ENCODE results near the gene MREG.

The MREG gene

DNA sequence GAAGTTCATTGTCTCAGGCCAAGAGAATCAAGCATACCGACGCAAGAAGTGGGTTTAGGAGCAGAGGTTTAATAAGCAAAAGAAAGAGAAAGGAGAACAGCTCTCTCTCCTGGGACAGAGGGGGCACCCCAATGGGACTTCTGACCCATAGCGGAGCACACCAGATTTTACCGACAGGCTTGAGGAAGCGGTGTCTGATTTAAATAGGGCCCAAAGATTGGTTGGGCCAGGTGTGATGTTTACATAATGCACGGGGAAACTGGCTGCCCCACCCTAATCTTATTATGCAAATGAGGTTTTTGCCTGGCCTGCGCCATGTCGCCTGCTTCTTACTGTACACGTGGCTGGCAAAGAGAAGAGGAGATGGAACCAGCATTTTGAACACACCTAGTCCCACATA is 106.2 kb downstream of the MREG start:
- H3K4me1 ChIP-seq (ENCODE audit: insufficient read depth, low read length, severe bottlenecking) = no peaks in the 10 kb centered on the region
- no peaks in the 10 kb centered on the region for H3F3A ChIP-seq (ENCODE audit: insufficient read depth, low read length)
- H3K36me3 ChIP-seq (ENCODE audit: insufficient read depth, low read length) = no peaks in the 10 kb centered on the region
- H3K9ac ChIP-seq (ENCODE audit: low read length) = no peak overlapping the region
- H3K9me2 ChIP-seq (ENCODE audit: low read depth, low read length) = no peaks in the 10 kb centered on the region
- no peak overlapping the region for H3K27ac ChIP-seq (ENCODE audit: low read depth, low read length, poor library complexity, severe bottlenecking)
- H3K4me2 ChIP-seq (ENCODE audit: low read length) = no peak overlapping the region
- H3K9me3 ChIP-seq (ENCODE audit: low read length) = no peaks in the 10 kb centered on the region
- H3K79me2 ChIP-seq (ENCODE audit: insufficient read depth, low read length) = no peaks in the 10 kb centered on the region
- H3K4me3 ChIP-seq (ENCODE audit: low read depth, low read length, poor library complexity, severe bottlenecking) = no peak overlapping the region
- TF ChIP-seq CTCF (IDR thresholded peaks at IDR 0.05; ENCODE audit: low read length) = no peak
- no peaks in the 10 kb centered on the region for H4K20me1 ChIP-seq (ENCODE audit: insufficient read depth, low read length)
- no peaks in the 10 kb centered on the region for H3K27me3 ChIP-seq (ENCODE audit: insufficient read depth, low read length)
- H2AFZ ChIP-seq (ENCODE audit: low read length) = no peak overlapping the region

DNA sequence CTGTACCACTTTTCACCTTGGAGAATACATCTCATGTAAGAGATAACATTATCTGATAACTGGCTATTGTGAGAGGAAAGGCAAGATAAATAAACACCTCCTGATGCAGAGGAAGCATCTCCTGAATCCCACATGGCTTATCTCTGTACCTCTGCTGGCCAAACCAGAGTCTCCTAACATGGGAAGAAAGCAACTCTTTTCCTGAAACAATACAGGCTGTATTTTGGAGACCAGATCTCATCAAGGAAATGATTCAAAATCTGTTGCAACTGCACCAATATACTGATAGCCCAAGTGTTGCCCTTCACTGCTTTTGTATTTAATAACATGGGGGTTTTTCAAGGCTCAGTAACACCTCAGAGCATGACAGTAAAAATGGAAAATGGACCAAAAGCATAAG is 106.9 kb downstream of the MREG start:
- no peak overlapping the region for H3K4me3 ChIP-seq (ENCODE audit: low read depth, low read length, poor library complexity, severe bottlenecking)
- H3K9me2 ChIP-seq (ENCODE audit: low read depth, low read length) = no peaks in the 10 kb centered on the region
- H3K4me2 ChIP-seq (ENCODE audit: low read length) = no peak overlapping the region
- TF ChIP-seq EZH2 (IDR thresholded peaks at IDR 0.05; ENCODE audit: borderline replicate concordance, low read length) (no peak), CTCF (IDR thresholded peaks at IDR 0.05; ENCODE audit: low read length) (no peak)
- no peak overlapping the region for H2AFZ ChIP-seq (ENCODE audit: low read length)
- no peaks in the 10 kb centered on the region for H3K9me3 ChIP-seq (ENCODE audit: low read length)
- no peaks in the 10 kb centered on the region for H4K20me1 ChIP-seq (ENCODE audit: insufficient read depth, low read length)
- H3K79me2 ChIP-seq (ENCODE audit: insufficient read depth, low read length) = no peaks in the 10 kb centered on the region
- H3K36me3 ChIP-seq (ENCODE audit: insufficient read depth, low read length) = no peaks in the 10 kb centered on the region
- no peak overlapping the region for H3K9ac ChIP-seq (ENCODE audit: low read length)
- H3F3A ChIP-seq (ENCODE audit: insufficient read depth, low read length) = no peaks in the 10 kb centered on the region
- no peaks in the 10 kb centered on the region for H3K27me3 ChIP-seq (ENCODE audit: insufficient read depth, low read length)
- H3K4me1 ChIP-seq (ENCODE audit: insufficient read depth, low read length, severe bottlenecking) = no peaks in the 10 kb centered on the region
- H3K27ac ChIP-seq (ENCODE audit: low read depth, low read length, poor library complexity, severe bottlenecking) = no peak overlapping the region

DNA sequence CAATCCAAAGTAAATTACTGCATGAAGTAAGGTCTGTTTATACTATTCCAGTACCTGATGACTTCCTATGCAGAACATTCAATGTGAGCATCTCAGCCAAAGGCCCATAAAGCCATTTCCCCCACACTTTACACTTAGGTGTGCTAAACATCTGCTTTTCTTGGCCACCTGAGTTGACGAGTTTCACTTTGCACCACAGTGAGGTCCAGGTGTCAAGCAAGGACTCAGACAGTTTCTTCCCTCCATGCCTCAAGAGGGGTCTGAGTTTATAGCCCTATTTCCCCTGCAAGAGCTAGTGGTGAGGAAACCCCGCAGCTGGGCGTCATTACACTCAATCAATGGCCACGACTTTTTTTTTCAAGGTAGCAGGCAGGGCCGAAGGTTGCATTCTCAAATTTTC is 107.7 kb downstream of the MREG start:
- Histone ChIP-seq H3K36me3 (ENCODE audit: insufficient read depth, low read length) (no peaks in the 10 kb centered on the region), H3K4me1 (ENCODE audit: insufficient read depth, low read length, severe bottlenecking) (no peaks in the 10 kb centered on the region), H3K4me3 (ENCODE audit: low read depth, low read length, poor library complexity, severe bottlenecking) (no peak overlapping the region), H3K9ac (ENCODE audit: low read length) (no peak overlapping the region), H4K20me1 (ENCODE audit: insufficient read depth, low read length) (no peaks in the 10 kb centered on the region), H3K9me2 (ENCODE audit: low read depth, low read length) (no peaks in the 10 kb centered on the region), H3K27ac (ENCODE audit: low read depth, low read length, poor library complexity, severe bottlenecking) (no peak overlapping the region), H3K4me2 (ENCODE audit: low read length) (no peak overlapping the region), H3K79me2 (ENCODE audit: insufficient read depth, low read length) (no peaks in the 10 kb centered on the region), H3F3A (ENCODE audit: insufficient read depth, low read length) (no peaks in the 10 kb centered on the region), H2AFZ (ENCODE audit: low read length) (no peak overlapping the region), H3K9me3 (ENCODE audit: low read length) (no peaks in the 10 kb centered on the region), H3K27me3 (ENCODE audit: insufficient read depth, low read length) (no peaks in the 10 kb centered on the region)
- TF ChIP-seq CTCF (IDR thresholded peaks at IDR 0.05; ENCODE audit: low read length) (no peak), EZH2 (IDR thresholded peaks at IDR 0.05; ENCODE audit: borderline replicate concordance, low read length) (no peak)
